Measurements from ENCODE around the gene CHD1.
A peak's percentile ranks its signal among the peaks of the same experiment; 100 is the strongest.

Gene CHD1

GRCh38 chr5:98891591-98891990 is 37.2 kb downstream of the CHD1 start:
- no peak for DNase-seq

- DNase-seq, result no peak
Observed at GRCh38 chr5:98880598-98880997, 48.2 kb downstream of the CHD1 start.

GRCh38 chr5:98880151-98880550 is 48.7 kb downstream of the CHD1 start:
- DNase-seq, result no peak

- no peak for DNase-seq
Observed at GRCh38 chr5:98877600-98877999, 51.2 kb downstream of the CHD1 start.

- no peak for DNase-seq
Observed at GRCh38 chr5:98872674-98873073, 56.1 kb downstream of the CHD1 start.

- DNase-seq, result no peak
Observed at GRCh38 chr5:98865690-98866089, 63.1 kb downstream of the CHD1 start.

GRCh38 chr5:98847054-98847453 is 81.8 kb downstream of the CHD1 start:
- no peak for DNase-seq

- DNase-seq, result no peak
Observed at GRCh38 chr5:98846520-98846919, 82.3 kb downstream of the CHD1 start.

- no peak for DNase-seq
Observed at GRCh38 chr5:98845878-98846277, 82.9 kb downstream of the CHD1 start.

- DNase-seq, result no peak
Observed at GRCh38 chr5:98844865-98845264, 83.9 kb downstream of the CHD1 start.

GRCh38 chr5:98843481-98843880 is 85.3 kb downstream of the CHD1 start:
- no peak for DNase-seq

GRCh38 chr5:98840946-98841345 is 87.9 kb downstream of the CHD1 start:
- DNase-seq, result no peak

GRCh38 chr5:98839469-98840383 is 89.1 kb downstream of the CHD1 start:
- no peak for DNase-seq

GRCh38 chr5:98836175-98836574 is 92.6 kb downstream of the CHD1 start:
- DNase-seq, result no peak

GRCh38 chr5:98827588-98828284 is 101.1 kb downstream of the CHD1 start:
- no peak for DNase-seq

GRCh38 chr5:98827161-98827560 is 101.6 kb downstream of the CHD1 start:
- peak; percentile 22 for DNase-seq

GRCh38 chr5:98825582-98826375 is 103.0 kb downstream of the CHD1 start:
- no peak for DNase-seq

GRCh38 chr5:98816582-98817222 is 112.1 kb downstream of the CHD1 start:
- DNase-seq, result no peak

GRCh38 chr5:98813755-98814154 is 115.1 kb downstream of the CHD1 start:
- no peak for DNase-seq

GRCh38 chr5:98810206-98810605 is 118.6 kb downstream of the CHD1 start:
- no peak for DNase-seq

GRCh38 chr5:98807806-98808205 is 121.0 kb downstream of the CHD1 start:
- no peak for DNase-seq

GRCh38 chr5:98805070-98805469 is 123.7 kb downstream of the CHD1 start:
- no peak for DNase-seq

- no peak for DNase-seq
Observed at GRCh38 chr5:98804066-98804465, 124.7 kb downstream of the CHD1 start.
